K562 (cell line): Measurements from ENCODE around the gene PEX5L.

ENCODE experiments used
- FOS ChIP-seq: IDR thresholded peaks from 3 replicates; pipeline ENCODE4 v1.6.1; 2011; ENCODE audit not compliant: insufficient read length; ENCODE audit errors: extremely low read depth
- POLR2AphosphoS2 ChIP-seq: IDR thresholded peaks from 2 replicates; pipeline ENCODE4 v1.6.1; 2012; ENCODE audit warnings: low read length, improper control_type of control experiment
- TAF1 ChIP-seq: IDR thresholded peaks from 2 replicates; pipeline ENCODE4 v1.6.1; 2011; ENCODE audit warnings: mild to moderate bottlenecking, low read length, moderate library complexity; ENCODE audit not compliant: insufficient read depth, control insufficient read depth, severe bottlenecking; ENCODE audit errors: extremely low read depth
- ZFP36 ChIP-seq: fragments of 150-350 bp; IDR thresholded peaks from 2 replicates; pipeline ENCODE4 v1.6.1; 2018; ENCODE audit warnings: low read length, low read depth; ENCODE audit not compliant: partially characterized antibody
- TF ChIP-seq, protein P1 (sequence below): sonication (generic); formaldehyde crosslinking; IDR thresholded peaks from 2 replicates; pipeline ENCODE4 v1.8.1; 2023; ENCODE audit warnings: mild to moderate bottlenecking, missing genetic modification reagents

DNA sequence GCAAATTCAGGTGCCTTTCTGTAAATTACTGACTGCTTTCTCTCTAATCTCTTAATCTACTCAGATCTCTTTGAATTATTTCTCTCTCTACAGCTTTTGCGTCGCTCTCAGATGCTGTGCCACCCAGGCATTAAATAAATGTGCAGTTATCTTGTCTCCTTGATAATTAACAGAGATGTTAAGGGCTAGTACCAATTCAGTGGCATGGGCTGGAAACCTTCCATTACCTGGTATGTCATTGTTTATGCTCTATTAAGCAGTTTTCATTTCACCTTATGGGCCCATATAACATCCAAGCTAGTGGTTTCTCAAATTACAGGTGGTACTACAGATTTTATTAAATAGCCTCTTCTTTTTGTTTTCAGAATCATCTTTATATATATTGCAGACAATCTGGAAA lies 66.0 kb downstream of the PEX5L start:
- TF ChIP-seq TAF1 (no peak), POLR2AphosphoS2 (no peak), FOS (no peak), ZFP36 (no peak)
- TF ChIP-seq, protein P1, sequence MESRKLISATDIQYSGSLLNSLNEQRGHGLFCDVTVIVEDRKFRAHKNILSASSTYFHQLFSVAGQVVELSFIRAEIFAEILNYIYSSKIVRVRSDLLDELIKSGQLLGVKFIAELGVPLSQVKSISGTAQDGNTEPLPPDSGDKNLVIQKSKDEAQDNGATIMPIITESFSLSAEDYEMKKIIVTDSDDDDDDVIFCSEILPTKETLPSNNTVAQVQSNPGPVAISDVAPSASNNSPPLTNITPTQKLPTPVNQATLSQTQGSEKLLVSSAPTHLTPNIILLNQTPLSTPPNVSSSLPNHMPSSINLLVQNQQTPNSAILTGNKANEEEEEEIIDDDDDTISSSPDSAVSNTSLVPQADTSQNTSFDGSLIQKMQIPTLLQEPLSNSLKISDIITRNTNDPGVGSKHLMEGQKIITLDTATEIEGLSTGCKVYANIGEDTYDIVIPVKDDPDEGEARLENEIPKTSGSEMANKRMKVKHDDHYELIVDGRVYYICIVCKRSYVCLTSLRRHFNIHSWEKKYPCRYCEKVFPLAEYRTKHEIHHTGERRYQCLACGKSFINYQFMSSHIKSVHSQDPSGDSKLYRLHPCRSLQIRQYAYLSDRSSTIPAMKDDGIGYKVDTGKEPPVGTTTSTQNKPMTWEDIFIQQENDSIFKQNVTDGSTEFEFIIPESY (CRISPR knock-in tag), result no peak
